Activated CD4-positive, alpha-beta T cell treated with anti-CD3 and anti-CD28 coated beads, Interleukin-10, Interleukin-2, amounts not matched to agents 100 ng/mL and 50 ng/mL, durations not matched to agents 16 hours and 8 hours (primary cell): Measurements from ENCODE around the gene AFF2.

Source experiments
- DNase-seq: peaks from one replicate; pipeline ENCODE4 v3.0.0-alpha.2; 2020

Gene AFF2

DNA sequence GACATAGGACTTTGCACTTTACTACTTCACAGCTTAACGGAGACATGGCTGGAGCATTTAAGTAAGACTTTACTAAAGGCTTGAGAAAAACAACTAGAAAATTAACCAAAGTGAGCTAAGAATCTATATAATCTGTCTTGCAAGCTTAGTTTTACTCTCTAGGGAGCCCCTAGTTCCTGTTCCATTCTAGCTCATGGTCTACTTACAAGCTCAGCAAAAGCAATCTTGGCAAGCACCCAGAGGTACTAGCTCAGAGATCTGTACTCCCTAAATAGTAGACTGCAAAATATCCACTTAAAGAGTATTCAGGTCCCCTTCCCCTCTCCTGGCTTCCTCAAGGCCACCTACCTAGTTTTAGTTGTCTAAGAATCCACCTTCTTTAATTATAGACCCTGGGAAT lies 535.7 kb downstream of the AFF2 start:
- no peak for DNase-seq

DNA sequence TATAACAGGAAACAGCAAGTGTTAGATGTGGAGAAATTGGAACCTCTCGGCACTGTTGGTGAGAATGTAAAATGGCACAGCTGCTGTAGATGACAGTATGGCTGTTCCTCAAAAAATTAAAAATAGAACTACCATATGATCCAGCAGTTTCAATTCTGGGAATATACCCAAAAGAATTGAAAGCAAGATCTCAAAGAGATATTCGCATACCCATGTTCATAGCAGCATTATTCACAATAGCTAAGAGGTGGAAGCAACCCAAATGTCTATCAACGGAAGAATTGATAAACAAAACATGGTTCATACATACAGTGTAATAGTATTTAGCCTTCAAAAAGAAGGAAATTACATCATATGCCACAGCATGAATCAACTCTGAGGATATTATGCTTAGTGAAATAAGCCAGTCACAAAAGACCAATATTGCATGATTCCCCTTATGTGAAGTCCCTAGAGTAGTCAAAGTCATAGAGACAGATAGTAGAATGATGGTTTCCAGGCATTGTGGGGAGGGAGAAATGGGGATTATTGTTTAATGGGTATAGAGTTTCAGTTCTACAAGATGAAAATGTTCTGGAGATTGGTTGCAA lies 537.0 kb downstream of the AFF2 start:
- DNase-seq: no peak

DNA sequence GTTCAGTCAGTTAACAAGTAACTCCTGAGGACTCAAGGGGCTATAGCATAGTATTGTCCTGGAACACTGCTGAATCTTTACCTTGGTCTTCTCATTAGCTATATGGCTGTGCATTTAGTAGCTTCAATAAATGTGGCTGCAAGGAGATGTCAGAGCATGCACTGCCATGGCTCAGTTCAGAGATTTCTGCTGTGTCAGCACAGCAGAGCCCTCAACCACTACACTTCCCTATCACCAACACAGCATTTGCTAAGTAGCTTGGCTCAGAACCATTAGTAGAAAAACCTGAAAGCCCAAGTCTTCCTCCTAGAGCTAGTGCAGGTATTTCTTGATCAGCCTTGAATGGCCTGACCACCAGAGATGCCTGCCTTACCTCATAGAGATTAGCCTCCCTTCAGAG lies 538.6 kb downstream of the AFF2 start:
- DNase-seq: no peak

DNA sequence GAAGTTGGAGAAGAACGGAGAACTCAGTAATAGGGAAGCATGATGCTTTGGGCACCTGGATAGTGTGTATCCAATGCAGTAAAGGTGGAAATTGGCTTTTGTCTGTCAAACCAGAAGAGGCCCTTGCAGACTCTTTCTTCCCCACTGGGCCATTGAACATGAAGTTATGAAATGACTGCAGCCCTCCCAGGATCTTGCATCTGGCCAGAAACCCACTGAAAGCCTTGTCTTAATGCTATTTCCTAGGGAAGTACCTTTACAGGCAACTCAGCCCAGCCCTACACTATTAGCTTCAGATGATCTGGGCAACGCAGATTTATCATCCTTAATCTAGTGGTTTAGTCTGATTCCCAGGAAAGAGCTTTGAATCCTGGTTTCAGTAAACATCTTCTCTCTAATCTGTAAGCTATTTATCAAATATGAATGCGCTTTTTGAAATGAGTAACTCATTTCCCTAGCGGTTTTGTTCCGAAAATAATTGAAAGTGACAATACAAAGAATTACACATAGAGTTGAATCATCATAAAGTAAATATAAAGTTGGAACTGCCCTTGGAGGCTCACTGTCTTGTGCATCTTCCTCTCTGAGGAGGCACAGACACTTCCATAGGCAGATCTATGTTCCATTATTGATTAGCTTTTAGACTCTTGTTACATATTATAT lies 540.6 kb downstream of the AFF2 start:
- DNase-seq: no peak

DNA sequence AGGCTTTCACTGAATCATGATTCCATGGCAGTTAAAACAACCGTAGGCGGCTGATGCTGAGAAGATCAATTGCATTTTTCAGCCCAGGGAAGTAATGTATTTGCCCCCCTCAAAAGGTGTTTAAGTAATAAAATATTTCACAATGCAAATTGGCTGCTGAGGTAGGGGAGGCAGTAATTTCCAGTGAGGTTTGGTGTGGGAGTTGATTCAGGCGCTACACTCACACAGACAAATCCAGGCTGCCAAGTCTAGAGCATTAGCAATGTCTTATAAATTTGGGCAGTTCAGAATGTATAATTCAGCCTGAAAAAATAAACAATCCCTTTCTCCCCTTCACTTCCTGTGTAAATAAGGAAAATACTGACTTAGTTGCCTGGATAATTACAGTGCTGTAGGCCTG lies 543.0 kb downstream of the AFF2 start:
- no peak for DNase-seq

DNA sequence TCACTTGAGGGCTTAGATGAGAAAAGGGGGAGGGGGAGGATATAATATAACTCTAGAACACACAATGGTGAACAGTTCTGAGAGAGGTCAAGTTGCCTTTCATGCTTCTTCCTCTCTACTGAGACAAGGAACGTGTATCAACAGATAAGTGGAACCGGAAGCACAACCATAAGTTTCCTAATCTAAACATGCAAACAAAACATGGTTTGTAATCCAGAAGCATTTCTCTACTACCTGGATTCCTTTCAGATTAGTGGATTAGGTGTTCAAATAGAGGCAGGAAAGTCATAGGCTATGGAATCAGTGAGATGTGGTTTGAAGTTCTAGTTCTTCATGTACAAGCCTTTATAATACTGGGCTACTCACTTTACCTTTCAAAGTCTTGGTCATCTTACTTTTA lies 544.1 kb downstream of the AFF2 start:
- DNase-seq: no peak

DNA sequence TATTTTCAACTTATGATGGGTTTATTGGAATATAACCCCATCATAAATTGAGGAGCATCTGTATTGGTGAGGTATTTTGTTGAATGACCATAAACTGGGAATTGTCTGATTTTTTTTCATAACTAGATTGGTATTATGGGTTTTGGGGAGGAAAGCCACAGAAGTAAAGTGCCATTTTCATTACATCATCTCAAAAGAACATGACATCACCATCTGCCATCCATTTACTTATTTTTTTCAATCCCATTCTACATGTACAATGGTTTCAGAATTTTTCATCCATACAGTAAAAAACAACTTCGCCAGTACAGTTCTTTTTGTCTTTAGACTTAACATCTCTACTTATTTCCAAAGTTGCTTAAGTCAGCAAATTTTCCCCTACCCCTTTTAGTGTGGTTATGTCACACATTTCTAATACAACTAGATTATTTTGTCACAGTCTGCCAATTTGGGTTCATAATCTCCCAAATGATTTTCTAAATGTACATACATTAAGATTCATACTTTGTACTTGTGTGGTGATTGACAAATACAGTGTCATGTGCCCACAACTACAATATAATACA lies 545.3 kb downstream of the AFF2 start:
- no peak for DNase-seq
